ENCODE results near the gene NOXA1.

NOXA1 gene

DNA sequence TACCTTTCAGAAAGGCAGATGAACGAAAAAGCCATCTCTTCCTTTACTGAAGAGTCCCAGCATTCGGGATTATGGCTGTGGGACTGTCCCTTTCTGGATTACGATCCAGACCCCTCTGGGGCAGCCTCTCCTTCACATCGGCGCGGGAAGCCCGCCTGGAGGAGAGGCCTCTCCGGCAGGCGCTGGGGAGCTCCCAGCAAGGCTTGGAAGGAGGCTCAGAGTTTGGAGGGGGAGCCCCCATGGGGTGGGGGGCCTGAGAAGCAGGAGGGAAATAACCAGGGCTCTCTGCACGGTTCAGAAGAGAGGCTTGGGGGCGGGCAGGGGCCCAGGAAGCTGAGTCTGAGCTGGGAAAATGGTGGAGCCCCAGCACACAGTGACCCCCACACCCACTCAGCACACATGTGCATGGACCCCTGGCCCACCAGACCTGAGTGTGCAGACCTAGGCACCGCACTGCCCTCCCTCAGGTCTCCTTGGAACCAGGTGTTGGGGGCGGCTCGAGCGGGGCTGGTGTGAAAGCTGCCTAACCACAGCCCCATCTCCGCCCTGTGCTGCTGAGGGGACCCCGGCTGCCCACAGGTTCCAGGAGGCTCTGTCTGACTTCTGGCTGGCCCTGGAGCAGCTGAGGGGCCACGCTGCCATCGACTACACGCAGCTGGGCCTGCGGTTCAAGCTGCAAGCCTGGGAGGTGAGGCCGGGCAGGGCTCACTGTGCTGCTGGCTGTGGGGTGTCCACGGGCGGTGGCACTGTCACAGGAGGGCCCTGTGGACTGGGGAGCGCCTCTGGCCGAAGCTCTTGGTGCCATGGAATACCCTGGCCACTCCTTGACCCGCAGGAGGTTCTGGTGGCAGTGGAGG, 4.5 kb downstream of the NOXA1 start:
- no peak for DNase-seq (ENCODE audit: low read depth)

DNA sequence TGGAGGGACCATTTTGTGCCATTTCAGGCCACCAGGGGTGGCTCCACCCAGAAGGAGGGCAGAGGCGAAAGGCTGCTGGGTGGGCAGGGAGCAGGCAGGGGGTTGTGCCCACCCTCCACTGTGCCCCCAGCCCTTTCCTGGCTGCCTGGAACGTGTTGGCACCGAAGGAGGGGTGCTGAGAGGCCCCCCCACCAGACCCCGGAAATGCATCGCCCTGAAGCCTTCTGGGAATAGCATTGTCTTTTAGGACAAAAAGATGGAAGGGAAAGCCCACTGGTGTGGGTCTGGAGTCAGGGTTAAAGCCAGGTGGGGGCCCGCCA, 5.1 kb downstream of the NOXA1 start:
- DNase-seq (ENCODE audit: low read depth) = no peak

DNA sequence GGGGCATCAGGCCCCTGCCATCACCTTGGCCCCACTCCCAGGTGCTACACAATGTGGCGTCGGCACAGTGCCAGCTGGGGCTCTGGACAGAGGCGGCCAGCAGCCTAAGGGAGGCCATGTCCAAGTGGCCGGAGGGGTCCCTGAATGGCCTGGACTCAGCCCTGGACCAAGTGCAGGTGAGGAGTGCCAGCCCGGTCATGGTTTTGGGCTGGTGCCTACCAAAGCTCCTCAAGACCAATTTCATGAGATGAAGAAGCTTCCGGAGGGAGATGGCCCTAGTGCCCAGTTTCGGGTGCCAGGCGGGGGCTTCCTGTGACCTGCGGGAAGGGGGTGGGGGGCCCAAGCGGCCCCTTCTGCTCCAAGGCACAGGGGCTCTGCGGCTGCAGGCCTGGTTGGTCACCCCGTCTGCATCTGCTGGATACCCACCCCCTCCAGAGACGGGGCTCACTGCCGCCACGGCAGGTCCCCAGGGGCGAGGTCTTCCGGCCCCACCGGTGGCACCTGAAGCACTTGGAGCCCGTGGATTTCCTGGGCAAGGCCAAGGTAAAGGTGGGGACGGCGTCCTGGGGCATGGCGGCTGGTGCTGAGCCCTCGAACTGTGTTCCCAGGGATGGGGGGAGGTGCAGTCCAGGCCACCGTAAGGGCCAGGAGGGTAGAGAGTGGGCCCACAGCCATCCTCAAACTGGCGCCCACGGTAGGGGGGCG, 5.8 kb downstream of the NOXA1 start:
- no peak for DNase-seq (ENCODE audit: low read depth)

DNA sequence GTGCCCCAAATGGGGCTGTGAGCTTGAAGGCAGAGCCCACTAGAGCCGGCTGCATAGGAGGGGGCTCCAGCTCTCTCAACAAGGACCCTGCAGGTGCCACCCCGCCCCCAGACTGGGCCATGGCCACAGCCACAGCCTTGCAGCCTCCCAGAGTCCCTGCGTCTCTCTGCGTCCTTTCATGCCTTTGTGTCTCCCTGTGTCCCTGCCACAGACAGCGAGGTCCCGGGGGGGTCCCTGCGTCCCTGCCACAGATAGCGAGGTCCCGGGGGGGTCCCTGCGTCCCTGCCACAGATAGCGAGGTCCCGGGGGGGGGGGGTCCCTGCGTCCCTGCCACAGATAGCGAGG, 6.3 kb downstream of the NOXA1 start:
- no peak for DNase-seq (ENCODE audit: low read depth)

DNA sequence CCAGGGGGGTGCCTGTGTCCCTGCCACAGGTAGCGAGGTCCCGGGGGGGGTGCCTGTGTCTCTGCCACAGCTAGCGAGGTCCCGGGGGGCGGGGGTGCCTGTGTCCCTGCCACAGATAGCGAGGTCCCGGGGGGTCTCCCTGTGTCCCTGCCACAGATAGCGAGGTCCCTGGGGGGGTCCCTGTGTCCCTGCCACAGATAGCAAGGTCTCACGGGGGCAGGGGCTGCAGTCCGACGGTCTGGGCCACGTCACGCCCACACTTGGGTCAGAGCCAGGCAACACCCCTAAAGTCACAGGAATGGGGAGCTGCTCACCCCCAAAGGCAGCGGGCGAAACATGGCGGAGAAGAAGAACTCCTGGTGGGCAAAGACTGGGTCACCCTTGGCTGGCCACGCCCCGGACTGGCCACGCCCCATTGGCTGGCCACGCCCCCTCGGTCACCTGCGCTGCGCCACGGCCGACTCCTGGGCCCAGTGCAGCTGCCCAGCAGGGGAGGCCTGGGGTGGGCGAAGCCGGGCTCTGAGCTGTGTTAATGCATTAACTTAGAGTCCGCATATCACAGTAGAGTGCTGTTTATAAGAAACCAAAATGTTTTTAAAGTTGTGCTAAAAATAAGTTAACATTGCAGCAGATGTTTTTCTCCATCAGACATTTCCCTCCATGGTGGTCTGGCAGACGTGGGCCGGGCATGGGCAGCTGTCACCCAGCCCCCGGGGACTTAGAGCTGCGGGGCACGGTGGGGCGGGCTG, 7.0 kb downstream of the NOXA1 start:
- DNase-seq (ENCODE audit: low read depth) = no peak

DNA sequence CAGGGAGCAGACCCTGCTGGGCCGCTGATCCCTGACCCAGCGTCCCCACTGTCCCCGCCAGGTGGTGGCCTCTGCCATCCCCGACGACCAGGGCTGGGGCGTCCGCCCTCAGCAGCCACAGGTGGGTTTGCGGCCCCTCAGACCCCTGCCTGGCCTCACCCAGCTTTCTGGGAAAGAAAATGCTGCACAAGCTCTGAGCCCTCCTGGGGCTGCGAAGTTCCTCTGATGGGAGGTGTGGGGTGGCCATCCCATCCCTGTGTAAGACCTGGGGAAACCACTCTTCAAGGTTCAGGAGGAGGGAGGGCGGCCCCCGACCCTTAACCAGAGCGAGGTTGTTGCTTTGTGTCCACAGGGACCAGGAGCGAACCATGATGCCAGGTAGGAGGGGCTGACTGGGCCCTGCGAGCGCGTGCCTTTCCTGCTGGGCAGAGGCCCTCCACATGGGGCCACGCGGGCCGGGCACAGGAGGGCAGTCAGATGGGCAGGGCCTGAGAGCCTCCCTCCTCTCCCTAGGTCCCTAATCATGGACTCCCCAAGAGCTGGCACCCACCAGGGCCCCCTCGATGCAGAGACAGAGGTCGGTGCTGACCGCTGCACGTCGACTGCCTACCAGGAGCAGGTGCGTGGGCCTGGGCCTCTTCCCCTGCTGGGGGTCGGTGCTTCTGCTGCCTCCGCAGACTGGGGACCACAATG, 7.7 kb downstream of the NOXA1 start:
- DNase-seq (ENCODE audit: low read depth) = no peak

DNA sequence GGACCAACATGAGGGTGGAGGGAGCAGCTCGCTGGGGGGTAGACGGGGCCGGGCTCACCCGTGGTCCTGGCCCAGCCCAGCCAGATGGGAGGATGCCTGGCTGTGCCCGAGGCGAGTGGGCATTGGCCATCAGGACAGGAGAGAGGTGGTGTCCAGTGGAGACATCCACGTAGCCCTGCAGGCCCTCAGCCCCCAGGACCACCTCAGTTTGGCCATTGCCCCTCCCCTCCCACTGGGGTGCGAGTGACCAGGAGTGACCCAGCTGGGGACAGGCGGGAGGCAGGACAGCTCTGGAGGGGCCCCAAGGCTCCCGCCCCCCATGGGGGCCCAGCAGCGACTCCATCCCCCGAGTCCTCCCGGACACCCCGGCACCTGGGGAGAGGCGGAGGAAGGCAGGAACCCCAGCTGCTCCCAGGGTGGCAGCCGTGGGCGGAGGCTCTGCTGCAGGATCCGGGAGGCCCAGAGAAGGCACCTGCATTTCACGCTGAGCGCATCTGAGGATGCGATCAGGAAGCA, 8.3 kb downstream of the NOXA1 start:
- no peak for DNase-seq (ENCODE audit: low read depth)

DNA sequence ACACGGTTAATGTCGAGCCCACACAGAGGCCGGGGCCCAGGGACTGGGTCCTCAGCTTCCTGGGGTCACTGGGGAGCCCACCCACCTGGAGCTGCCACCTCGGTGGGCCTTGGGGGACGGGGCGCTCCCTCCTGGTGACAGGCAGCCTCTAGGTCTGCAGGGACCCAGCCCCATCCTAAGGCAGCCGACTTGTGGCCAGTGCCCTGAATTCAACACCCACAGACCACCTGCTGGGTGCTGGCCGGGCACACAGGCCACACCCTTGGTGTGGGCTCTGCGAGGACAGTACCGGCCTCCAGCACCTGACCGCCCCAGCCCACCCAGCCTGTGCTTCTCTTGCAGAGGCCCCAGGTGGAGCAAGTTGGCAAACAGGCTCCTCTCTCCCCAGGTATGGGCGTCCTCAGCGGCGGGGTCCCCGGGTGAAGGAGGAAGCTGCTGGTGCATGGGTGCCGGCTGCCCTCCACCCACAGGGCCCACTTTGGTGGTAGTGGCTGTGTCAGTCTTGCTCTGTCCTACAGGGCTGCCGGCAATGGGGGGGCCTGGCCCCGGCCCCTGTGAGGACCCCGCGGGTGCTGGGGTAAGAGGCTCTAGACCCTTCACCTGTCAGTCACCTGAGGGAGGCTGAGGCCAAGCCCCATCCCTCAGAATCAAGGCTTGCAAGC, 9.6 kb downstream of the NOXA1 start:
- no peak for DNase-seq (ENCODE audit: low read depth)

DNA sequence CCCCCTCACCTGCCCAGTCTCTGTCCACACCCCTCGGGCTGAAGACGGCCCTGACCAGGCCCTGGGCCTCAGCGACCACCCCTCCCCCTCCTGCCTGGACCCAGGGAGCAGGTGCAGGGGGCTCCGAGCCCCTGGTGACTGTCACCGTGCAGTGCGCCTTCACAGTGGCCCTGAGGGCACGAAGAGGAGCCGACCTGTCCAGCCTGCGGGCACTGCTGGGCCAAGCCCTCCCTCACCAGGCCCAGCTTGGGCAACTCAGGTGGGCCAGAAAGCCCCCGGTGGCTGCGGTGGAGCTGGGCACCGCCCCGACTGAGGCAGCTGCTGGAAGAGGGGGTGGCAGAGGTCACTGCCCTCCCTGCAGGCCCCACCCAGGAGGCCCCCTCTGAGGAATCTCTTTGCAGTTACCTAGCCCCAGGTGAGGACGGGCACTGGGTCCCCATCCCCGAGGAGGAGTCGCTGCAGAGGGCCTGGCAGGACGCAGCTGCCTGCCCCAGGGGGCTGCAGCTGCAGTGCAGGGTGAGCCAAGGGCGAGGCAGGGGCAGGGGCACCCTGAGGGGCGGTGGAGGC, 10.2 kb downstream of the NOXA1 start:
- DNase-seq (ENCODE audit: low read depth) = no peak

DNA sequence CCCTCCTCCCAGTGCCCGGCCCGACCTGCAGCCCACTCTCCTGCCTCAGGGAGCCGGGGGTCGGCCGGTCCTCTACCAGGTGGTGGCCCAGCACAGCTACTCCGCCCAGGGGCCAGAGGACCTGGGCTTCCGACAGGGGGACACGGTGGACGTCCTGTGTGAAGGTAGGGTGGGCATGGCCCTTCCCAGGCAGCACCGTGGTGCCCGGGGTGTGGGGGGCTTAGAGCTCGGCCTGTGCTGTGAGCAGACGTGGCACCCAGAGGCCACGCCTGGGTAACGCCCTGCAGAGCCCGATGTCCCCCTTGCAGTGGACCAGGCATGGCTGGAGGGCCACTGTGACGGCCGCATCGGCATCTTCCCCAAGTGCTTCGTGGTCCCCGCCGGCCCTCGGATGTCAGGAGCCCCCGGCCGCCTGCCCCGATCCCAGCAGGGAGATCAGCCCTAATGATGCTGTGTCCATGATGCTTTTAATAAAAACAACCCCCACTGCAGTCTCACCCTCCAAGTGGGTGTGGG, 10.8 kb downstream of the NOXA1 start:
- no peak for DNase-seq (ENCODE audit: low read depth)

DNA sequence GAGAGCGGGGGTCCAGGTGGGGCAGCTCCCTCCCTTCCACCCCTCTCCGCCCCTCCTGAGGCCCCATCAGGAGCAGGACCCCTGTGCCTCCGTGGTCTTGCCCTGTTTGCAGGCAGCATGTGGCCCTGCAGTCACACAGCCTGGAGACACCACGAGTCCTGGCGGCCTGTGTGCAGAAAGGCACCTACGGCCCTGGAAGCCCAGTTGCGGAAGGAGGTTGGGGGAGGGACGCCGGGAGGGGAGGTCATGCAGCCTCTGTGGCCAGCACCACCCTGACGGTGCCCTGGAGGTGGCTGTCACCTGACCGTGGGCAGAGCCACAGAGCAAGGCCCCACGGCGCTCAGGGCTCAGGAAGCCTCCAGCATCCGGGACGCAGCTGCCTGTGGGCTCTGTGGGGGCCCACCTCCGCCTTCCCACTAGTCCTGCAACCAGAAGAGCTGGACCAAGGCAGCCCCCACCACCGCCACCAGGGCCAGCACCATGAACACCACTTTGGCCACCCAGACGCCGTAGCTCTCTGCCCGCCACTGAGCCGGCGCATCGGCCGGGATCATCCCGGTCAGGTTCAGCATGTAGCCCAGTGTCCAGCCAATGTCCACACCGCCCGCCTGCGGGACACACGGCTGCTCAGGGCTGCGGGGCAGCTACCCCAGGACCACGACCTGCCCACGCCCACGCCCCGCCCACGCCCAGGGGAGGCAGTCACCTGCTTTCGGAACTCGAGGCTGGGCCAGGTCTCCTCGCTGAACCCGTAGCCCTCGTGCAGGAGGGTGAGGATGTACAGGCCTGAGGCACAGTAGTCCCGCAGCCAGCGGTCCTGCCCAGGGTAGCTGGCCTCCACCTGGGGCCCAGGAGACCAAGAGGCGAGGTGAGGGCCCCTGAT, 11.5 kb downstream of the NOXA1 start:
- DNase-seq (ENCODE audit: low read depth) = no peak

DNA sequence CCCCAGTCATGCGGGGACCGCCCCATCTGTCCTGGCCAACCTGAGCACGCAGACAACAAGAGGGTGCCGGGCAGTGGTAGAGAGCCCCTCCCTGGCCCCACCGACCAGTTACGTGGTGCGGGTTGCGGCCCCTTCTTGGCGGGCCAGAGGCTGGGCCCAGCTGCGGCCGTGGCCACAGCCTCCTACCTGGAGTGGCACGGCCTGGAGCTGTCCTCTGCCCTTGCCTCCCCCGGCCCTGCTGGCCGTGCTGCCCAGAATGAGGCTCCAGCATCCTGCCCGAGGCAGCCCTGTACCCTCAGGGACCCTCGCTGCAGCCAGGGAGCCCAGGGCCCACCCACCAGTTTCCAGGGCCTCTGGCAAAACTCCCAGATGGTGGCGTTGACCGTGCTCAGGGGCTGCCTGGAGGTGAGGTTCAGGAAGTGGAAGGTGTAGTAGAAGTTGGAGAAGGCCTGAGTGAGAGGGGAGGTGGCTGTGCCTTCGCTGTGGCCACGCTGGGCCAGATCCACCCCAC, 12.2 kb downstream of the NOXA1 start:
- no peak for DNase-seq (ENCODE audit: low read depth)

DNA sequence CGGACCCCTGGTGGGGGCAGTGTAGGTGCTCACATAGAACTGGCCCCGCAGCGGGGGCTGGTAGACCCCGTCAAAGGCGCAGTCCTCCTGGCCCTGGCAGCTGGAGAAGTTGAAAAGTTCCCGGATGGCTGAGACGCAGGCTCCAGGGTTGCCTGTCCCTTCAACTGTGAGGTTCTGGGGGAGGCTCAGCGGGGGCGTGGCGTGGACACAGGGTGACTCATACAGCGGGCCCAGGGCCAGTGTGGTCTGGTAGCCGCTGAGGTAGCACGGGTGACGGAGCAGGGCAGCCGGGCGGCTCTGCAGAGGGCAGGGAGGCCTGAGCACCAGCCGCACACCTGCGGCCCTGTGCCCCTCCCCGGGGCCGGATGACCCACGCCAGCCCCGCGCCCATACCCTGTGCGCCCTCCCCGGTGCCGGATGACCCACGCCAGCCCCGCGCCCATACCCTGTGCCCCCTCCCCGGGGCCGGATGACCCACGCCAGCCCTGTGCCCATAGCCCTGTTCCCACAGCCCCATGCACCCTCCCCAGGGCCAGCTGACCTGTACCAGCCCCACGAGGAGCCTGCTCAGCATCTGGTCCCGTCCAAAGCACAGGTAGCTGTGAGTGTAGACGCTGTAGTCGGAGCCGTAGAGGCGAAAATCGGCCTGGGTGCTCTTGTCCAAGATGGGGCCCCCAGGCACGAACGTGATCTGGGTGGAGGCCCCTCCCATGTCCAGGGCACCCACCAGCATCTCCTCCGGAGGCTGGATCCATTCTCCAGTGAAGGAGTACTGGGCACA, 13.0 kb downstream of the NOXA1 start:
- no peak for DNase-seq (ENCODE audit: low read depth)

DNA sequence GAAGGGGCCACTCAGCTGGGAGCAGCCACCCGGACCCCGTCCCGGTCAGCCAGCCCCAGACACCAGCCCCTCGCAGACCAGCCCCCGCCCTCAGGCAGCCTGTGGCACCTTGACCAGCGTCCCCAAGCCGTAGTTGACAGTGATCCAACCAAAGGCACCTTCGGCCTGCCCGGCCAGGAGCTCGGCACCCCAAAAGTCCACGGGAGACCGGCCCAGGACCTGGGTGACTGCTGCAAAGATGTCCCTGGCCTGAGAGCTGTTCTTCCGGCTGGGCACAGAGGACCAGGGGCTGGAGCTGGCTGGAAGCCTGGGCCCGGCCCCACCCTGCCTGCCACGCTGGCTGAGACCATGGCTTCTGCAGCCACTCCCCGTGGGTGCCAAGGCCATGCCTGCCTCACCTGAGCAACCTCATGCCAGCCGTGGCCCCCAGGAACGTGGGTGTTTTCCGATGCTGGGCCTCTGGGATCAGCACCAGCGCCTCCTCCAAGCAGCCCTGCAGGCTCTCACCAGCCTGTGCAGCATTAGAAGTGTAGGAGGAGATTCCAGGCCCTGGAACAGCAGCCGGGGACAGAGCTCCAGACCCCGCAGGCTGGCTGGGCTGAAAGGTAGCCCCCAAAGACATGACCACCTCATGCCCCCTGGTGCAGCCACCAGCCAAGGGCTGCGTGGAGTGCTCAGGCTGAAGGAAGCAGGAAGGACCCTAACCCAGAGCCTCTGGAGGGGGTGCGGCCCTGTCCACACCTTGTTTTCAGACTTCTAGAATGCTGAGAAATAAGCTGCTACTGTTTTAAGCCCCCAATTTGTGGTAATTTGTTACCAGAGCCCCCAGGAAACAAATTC, 13.8 kb downstream of the NOXA1 start:
- DNase-seq (ENCODE audit: low read depth) = no peak

DNA sequence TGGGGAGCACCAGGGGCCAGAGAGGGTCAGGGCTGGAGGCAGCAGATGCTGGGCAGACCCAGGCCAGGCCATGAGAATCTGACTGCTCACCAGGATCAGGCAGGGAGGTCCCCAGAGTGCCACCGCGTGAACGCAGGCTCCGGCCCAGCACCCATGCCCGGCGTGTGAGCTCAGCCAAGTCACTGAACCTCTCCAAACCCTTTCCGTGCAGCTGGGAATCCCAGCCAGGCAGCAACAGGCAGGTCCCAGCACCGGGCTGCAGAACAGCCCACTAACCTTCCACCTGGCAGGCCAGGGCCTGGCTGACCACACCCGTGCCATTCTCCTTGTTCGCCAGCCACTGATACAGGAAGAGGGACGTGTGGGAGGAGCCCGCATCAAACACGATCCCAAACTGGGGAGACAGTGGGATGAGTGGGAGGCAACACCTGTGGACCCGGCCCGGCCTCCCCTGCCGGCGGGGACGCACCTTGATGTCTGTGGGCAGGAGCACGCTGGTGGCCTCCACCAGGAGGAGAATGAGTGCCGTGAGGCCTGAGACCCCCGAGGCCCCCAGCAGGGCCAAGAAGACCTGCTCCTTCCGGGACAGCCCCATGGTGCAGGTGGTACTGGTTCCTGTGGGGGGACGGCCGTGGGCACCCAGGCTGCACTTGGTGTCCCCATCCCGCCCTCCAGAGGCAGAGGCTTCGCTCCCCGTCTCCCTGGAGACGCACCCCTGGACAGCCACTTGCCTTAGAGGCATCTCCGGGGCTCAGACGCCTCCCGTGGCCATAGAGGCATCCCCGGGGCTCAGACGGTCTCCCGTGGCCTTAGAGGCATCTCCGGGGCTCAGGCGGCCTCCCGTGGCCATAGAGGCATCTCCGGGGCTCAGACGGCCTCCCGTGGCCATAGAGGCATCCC, 14.7 kb downstream of the NOXA1 start:
- no peak for DNase-seq (ENCODE audit: low read depth)

DNA sequence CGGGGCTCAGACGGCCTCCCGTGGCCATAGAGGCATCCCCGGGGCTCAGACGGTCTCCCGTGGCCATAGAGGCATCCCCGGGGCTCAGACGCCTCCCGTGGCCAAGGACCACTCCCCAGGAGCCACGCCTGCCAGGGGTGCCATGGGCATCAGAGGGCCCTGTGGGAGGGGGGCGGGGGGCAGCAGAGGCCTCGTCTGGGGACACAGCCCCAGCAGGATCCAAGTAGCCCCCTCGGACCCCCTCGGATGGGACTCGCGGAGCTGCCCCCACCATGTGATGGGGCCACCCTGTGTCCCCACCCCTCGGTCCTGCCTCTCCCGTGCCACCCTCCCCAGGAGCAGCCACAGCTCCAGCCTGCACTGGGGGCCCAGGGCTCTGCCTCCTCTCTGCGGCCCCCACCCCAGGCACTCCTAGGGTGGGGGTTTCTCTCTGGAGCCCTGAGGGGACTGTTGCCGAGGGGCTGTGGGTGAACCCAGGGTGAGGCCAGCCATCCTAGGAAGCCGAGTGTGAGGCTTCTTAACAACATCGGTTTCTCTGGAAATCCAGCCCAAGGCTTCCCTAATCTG, 15.5 kb downstream of the NOXA1 start:
- DNase-seq (ENCODE audit: low read depth) = no peak

Measured in stimulated activated CD8-positive, alpha-beta memory T cell treated with anti-CD3 and anti-CD28 coated beads, Interleukin-15, amount 100 ng/mL, for 1 hour (primary cell).